Central memory CD8-positive, alpha-beta T cell (primary cell): ENCODE data around the gene CCDC148.
"Not testable (repeated sequence)": the region's sequence is repeated elsewhere in the genome, so short reads cannot be mapped to it uniquely, and the experiment has no call there.

Source experiments
- ATAC-seq: fragments of 150-1000 bp; cut with Tn5 transposase; replicated peaks from 2 replicates; pipeline ENCODE4 v1.10.0; 2022; ENCODE audit warnings: mild to moderate bottlenecking, moderate FRiP score, moderate number of reproducible peaks; ENCODE audit not compliant: poor library complexity, severe bottlenecking; ENCODE audit errors: extremely low read depth
- DNase-seq, 2 donors: peaks; one replicate each; pipeline ENCODE4 v3.0.0; 2021; ENCODE audit warnings: low spot score in 2 of 2
- H3K27ac Mint-ChIP-seq: one replicate; pipeline ENCODE4 v1.8.0; 2022; ENCODE audit warnings: low read depth, mild to moderate bottlenecking, moderate library complexity, mixed read lengths
- H3K27me3 Mint-ChIP-seq: one replicate; pipeline ENCODE4 v1.8.0; 2022; ENCODE audit warnings: mixed read lengths
- H3K36me3 Mint-ChIP-seq: one replicate; pipeline ENCODE4 v1.8.0; 2022; ENCODE audit warnings: mild to moderate bottlenecking, moderate library complexity, mixed read lengths; ENCODE audit not compliant: insufficient read depth
- H3K4me1 Mint-ChIP-seq: one replicate; pipeline ENCODE4 v1.8.0; 2022; ENCODE audit warnings: mixed read lengths
- H3K4me3 Mint-ChIP-seq: one replicate; pipeline ENCODE4 v1.8.0; 2022; ENCODE audit warnings: mild to moderate bottlenecking, moderate library complexity, mixed read lengths
- H3K9me3 Mint-ChIP-seq: one replicate; pipeline ENCODE4 v1.8.0; 2022; ENCODE audit warnings: mixed read lengths

The CCDC148 gene

DNA sequence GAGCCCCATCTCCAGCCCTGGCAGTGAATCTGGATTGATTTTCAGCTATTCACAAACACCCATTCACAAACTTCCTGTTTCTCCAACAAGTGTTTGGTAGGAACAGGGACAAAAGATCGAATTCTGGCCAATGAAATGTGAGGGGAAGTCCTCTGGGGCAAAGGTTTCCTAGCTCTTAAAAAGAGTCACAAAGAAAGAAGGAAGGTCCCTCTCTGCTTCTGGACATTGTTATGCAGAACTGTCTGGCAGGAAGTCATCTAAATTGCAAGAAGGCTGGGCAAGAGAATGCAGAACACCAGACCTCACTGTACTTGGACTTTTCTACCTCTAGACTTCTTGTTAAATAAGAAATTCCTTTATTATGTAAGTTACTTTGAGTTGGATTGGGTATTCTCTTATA lies 137.3 kb downstream of the CCDC148 start:
- Mint-ChIP-seq H3K36me3 (no peaks in the 10 kb centered on the region), H3K27ac (no peak overlapping the region), H3K4me1 (no peaks in the 10 kb centered on the region), H3K4me3 (no peak overlapping the region), H3K9me3 (no peaks in the 10 kb centered on the region), H3K27me3 (peaks cover 11% of the 10 kb centered on the region)
- DNase-seq (no peak), ATAC-seq (no peak)

- Mint-ChIP-seq H3K9me3 (no peaks in the 10 kb centered on the region), H3K4me1 (no peaks in the 10 kb centered on the region), H3K27ac (no peak overlapping the region), H3K4me3 (no peak overlapping the region), H3K36me3 (no peaks in the 10 kb centered on the region), H3K27me3 (peaks cover 11% of the 10 kb centered on the region)
- DNase-seq (no peak), ATAC-seq (no peak)
Observed at GRCh38 chr2:158317642-158318041, 138.9 kb downstream of the CCDC148 start.

DNA sequence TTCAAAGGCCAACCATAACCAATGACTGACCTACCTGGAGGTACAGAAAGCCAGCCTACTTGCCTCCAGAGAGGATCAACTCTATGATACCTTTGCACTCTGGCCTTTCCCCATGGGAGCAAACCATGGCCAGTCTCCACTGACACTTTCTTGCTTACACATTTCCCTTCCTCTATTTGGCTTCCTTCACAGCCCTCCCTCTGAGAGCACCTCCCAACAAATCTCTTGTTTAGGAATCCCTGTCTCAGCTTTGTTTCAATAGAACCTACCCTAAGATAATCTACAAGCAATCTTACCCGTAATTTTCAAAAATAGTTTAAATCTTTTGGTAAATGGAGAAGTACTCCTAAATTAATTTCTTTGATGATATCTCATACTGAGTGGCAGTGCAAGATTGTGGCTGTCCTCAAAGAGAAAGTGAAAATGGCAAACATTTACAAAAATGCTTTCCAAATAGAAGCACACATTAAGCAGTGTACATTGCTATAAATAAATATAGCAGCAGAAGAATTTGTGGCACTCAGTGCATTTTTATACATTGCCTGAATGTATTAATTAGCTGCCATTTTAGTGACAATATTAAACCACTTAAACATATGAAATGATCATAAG lies 140.6 kb downstream of the CCDC148 start:
- ATAC-seq (no peak), DNase-seq (no peak)

GRCh38 chr2:158315000-158315399 lies 141.6 kb downstream of the CCDC148 start:
- no peak overlapping the region for H3K4me3 Mint-ChIP-seq
- H3K36me3 Mint-ChIP-seq, result no peaks in the 10 kb centered on the region
- H3K27ac Mint-ChIP-seq, result no peak overlapping the region
- H3K27me3 Mint-ChIP-seq, result peaks cover 11% of the 10 kb centered on the region
- H3K9me3 Mint-ChIP-seq, result no peaks in the 10 kb centered on the region
- no peak for DNase-seq
- ATAC-seq, result no peak
- H3K4me1 Mint-ChIP-seq, result no peaks in the 10 kb centered on the region

More for the DNA sequence above, 140.6 kb downstream of the CCDC148 start:
- Mint-ChIP-seq H3K4me3 (no peak overlapping the region), H3K36me3 (no peaks in the 10 kb centered on the region), H3K27me3 (peaks cover 11% of the 10 kb centered on the region), H3K4me1 (no peaks in the 10 kb centered on the region), H3K27ac (no peak overlapping the region), H3K9me3 (no peaks in the 10 kb centered on the region)

DNA sequence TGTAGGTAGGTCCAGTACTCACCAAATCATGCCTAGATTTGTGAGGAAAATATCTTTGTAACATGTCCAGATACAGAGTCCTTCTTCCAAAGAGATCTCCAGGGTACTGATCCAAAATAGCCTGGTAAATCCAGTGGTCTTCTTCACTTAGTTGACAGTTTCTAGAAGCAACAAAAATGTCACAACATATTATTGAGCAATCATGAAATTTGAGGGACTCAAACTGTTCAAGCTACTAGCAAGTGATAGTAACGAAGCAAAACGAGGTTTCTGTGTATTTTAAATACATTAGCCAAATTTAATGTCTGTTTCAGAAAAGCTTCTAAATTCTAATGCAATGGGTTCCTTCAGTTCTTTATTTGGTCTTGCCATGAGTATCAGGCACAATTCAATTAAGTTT lies 142.8 kb downstream of the CCDC148 start:
- DNase-seq (no peak), ATAC-seq (no peak)
- Mint-ChIP-seq H3K27me3 (peaks cover 11% of the 10 kb centered on the region), H3K9me3 (no peaks in the 10 kb centered on the region), H3K27ac (no peak overlapping the region), H3K4me3 (no peak overlapping the region), H3K4me1 (no peaks in the 10 kb centered on the region), H3K36me3 (no peaks in the 10 kb centered on the region)

DNA sequence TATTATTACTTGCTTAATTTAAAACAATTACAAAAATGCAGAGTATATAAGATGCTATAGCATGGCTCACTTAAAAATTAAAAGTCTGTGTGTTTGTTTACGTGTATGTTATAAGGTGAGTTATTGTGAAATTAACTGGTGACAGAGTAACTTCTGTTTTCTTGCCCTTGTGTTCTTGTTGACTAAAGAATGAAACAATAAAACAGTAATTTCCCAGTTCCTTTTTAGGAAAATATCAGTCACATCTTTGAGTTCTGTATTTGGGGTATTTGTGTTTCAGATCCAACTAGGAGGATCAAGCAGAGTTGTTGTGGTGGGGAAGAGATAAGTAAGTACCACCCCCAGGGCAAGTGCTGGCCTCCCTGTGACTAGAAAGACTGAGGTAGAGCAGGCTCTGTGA lies 143.6 kb downstream of the CCDC148 start:
- DNase-seq, result no peak
- ATAC-seq, result no peak
- Mint-ChIP-seq H3K36me3 (no peaks in the 10 kb centered on the region), H3K27ac (no peak overlapping the region), H3K27me3 (peaks cover 11% of the 10 kb centered on the region), H3K4me1 (no peaks in the 10 kb centered on the region), H3K4me3 (no peak overlapping the region), H3K9me3 (no peaks in the 10 kb centered on the region)

DNA sequence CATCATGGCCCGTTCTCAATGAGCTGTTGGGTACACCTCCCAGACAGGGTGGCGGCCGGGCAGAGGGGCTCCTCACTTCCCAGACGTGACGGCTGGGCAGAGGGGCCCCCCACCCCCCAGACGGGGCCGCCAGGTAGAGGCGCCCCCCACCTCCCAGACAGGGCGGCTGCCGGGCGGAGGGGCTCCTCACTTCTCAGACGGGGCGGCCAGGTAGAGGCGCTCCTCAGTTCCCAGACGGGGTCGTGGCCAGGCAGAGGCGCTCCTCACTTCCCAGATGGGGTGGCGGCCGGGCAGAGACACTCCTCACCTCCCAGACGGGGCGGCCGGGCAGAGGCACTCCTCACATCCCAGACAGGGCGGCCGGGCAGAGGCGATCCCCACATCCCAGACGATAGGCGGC lies 146.1 kb downstream of the CCDC148 start:
- not testable (repeated sequence) for ATAC-seq, H3K36me3 Mint-ChIP-seq, H3K9me3 Mint-ChIP-seq, H3K27ac Mint-ChIP-seq, H3K27me3 Mint-ChIP-seq, H3K4me3 Mint-ChIP-seq, H3K4me1 Mint-ChIP-seq, DNase-seq

GRCh38 chr2:158305501-158305900 lies 151.1 kb downstream of the CCDC148 start:
- no peak for DNase-seq
- peaks cover 6% of the 10 kb centered on the region for H3K9me3 Mint-ChIP-seq

GRCh38 chr2:158300394-158300793 lies 156.2 kb downstream of the CCDC148 start:
- H3K27ac Mint-ChIP-seq, result no peak overlapping the region
- ATAC-seq (no peak), DNase-seq (no peak)
- no peaks in the 10 kb centered on the region for H3K9me3 Mint-ChIP-seq
- no peak overlapping the region for H3K4me3 Mint-ChIP-seq
- peaks cover 7% of the 10 kb centered on the region for H3K27me3 Mint-ChIP-seq
- no peaks in the 10 kb centered on the region for H3K36me3 Mint-ChIP-seq
- H3K4me1 Mint-ChIP-seq, result no peaks in the 10 kb centered on the region

More at GRCh38 chr2:158305501-158305900, 151.1 kb downstream of the CCDC148 start:
- ATAC-seq, result no peak
- H3K27ac Mint-ChIP-seq, result no peak overlapping the region
- H3K36me3 Mint-ChIP-seq, result no peaks in the 10 kb centered on the region
- H3K27me3 Mint-ChIP-seq, result no peaks in the 10 kb centered on the region
- no peaks in the 10 kb centered on the region for H3K4me1 Mint-ChIP-seq
- no peak overlapping the region for H3K4me3 Mint-ChIP-seq

DNA sequence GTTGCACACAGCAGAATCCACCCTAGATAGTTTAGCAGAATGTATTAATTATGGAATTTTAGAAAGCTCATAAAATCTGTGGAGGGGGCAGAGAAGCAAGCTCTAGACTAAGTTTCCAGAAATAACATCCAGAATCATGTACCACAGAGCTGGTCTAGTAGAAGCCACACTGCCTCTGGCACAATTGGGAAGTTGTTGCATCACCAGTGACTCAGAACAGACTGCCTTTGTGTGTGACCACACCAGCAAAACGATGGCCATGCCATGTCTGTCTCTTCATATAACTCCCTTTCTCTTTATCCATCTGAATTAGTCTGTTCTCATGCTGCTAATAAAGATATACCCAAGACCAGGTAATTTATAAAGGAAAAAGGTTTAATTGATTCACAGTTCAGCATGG lies 158.9 kb downstream of the CCDC148 start:
- Mint-ChIP-seq H3K27ac (no peak overlapping the region), H3K36me3 (no peaks in the 10 kb centered on the region), H3K27me3 (peaks cover 7% of the 10 kb centered on the region), H3K9me3 (no peaks in the 10 kb centered on the region), H3K4me1 (no peaks in the 10 kb centered on the region), H3K4me3 (no peak overlapping the region)
- ATAC-seq (no peak), DNase-seq (no peak)

DNA sequence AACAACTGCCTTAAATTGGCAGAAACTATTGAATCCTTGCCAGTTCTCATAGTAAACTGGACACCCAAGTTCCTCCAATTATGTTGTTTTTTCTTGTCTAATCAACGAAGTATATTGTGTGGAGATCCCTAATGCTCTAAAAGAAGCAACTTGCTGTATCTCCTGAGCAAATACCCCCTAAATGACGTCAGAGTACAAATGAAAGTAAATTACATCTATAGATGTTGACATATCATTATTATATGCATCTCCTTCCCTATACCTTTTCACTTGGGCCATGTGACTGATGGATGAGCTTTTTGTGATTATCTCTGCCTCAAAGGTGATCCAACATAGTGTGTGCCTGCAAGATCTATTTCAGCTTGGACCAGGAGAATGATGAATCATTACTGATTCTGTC lies 159.4 kb downstream of the CCDC148 start:
- Mint-ChIP-seq H3K9me3 (no peaks in the 10 kb centered on the region), H3K4me1 (no peaks in the 10 kb centered on the region), H3K36me3 (no peaks in the 10 kb centered on the region), H3K4me3 (no peak overlapping the region), H3K27ac (no peak overlapping the region), H3K27me3 (peaks cover 7% of the 10 kb centered on the region)
- no peak for ATAC-seq
- DNase-seq, result no peak

- H3K4me1 Mint-ChIP-seq, result no peaks in the 10 kb centered on the region
- H3K4me3 Mint-ChIP-seq, result no peak overlapping the region
- H3K36me3 Mint-ChIP-seq, result no peaks in the 10 kb centered on the region
- H3K9me3 Mint-ChIP-seq, result no peaks in the 10 kb centered on the region
- no peaks in the 10 kb centered on the region for H3K27me3 Mint-ChIP-seq
- H3K27ac Mint-ChIP-seq, result no peak overlapping the region
- no peak for ATAC-seq
- no peak for DNase-seq
Observed at GRCh38 chr2:158293722-158294121, 162.8 kb downstream of the CCDC148 start.

DNA sequence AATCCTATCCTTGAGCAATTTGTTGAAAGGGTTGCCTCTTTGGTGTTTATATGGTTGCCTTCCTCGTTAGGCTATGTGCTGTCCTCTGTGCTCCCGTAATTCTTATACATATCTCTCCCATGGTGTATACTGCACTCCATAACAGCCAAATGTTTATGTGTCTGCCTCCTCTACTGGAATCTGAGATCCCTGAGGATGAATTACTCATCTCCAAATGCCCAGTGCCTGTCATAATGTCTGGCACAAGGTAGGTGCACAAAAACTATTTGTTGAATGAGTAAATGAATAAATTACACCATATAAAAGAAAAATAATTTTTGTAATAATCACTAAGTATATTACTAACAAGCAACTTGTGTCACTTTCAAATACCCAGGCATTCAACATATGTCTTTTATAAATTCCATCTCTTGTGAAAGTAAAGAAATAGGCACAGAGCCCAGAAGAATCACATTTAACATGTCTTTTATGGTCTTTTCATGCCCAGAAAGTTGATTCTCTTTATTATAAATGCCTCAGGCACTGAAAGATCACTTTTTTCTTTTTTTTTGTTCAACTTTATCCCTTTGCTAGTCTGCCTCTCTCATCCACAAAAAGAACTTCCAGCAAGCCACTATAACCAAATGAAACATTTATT lies 164.9 kb downstream of the CCDC148 start:
- ATAC-seq (no peak), DNase-seq (no peak)
- Mint-ChIP-seq H3K27me3 (no peaks in the 10 kb centered on the region), H3K9me3 (no peaks in the 10 kb centered on the region), H3K36me3 (no peaks in the 10 kb centered on the region), H3K4me3 (no peak overlapping the region), H3K4me1 (no peaks in the 10 kb centered on the region), H3K27ac (no peak overlapping the region)
